BJ (cell line): Measurements from ENCODE around the gene WDFY2. TPM values are rescaled to one million over a fixed set of nuclear protein-coding genes. Genes with fewer than 3 reads are reported as not detected.

Source experiments
- CTCF ChIA-PET: fragments of 350-600 bp; formaldehyde crosslinking; extraction: SDS; loops from one replicate; lab custom pipeline; 2021; ENCODE audit warnings: antibody characterized with exemption, inconsistent platforms; lab: Yijun Ruan, JAX
- POLR2A ChIA-PET: fragments of 300-600 bp; sonication (Branson Sonifier 250); formaldehyde crosslinking; extraction: SDS; loops from one replicate; lab custom pipeline; 2021; ENCODE audit warnings: antibody characterized with exemption; lab: Charles Lee
- DNase-seq: peaks from one replicate; pipeline ENCODE4 v3.0.0-alpha.2; 2011; ENCODE audit warnings: low read depth
- H3K27me3 ChIP-seq: 2 replicates; pipeline ENCODE4 v1.6.0; 2011; ENCODE audit warnings: low read length; ENCODE audit not compliant: control insufficient read depth, insufficient read depth
- H3K36me3 ChIP-seq: 2 replicates; pipeline ENCODE4 v1.5.1; 2011; ENCODE audit warnings: low read length; ENCODE audit not compliant: control insufficient read depth, insufficient read depth
- H3K4me3 ChIP-seq: 2 replicates; pipeline ENCODE4 v1.5.1; 2011; ENCODE audit warnings: low read depth, mild to moderate bottlenecking, control low read depth, low read length
- polyA plus RNA-seq: library from polyadenylated mRNA; depleted of rRNA; stranded (reverse); fragments of >200 nt; gene quantifications from 2 replicates; pipeline ENCODE4 v1.2.3, GENCODE V29; 2011
- TF ChIP-seq, protein P1 (sequence below): IDR thresholded peaks from 2 replicates; pipeline ENCODE4 v1.5.1; 2011; ENCODE audit warnings: low read depth, mild to moderate bottlenecking, control low read depth, inconsistent platforms, low read length, moderate library complexity; ENCODE audit not compliant: insufficient read depth

Gene WDFY2
- polyA plus RNA-seq, 1 experiment = 4.3 TPM

GRCh38 chr13:51776179-51776578 lies 191.9 kb downstream of the WDFY2 start:
- TF ChIP-seq, protein P1, sequence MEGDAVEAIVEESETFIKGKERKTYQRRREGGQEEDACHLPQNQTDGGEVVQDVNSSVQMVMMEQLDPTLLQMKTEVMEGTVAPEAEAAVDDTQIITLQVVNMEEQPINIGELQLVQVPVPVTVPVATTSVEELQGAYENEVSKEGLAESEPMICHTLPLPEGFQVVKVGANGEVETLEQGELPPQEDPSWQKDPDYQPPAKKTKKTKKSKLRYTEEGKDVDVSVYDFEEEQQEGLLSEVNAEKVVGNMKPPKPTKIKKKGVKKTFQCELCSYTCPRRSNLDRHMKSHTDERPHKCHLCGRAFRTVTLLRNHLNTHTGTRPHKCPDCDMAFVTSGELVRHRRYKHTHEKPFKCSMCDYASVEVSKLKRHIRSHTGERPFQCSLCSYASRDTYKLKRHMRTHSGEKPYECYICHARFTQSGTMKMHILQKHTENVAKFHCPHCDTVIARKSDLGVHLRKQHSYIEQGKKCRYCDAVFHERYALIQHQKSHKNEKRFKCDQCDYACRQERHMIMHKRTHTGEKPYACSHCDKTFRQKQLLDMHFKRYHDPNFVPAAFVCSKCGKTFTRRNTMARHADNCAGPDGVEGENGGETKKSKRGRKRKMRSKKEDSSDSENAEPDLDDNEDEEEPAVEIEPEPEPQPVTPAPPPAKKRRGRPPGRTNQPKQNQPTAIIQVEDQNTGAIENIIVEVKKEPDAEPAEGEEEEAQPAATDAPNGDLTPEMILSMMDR = no peak
- Histone ChIP-seq H3K36me3 (no peaks in the 10 kb centered on the region), H3K4me3 (no peak overlapping the region), H3K27me3 (peaks cover 4% of the 10 kb centered on the region; the same call in 1 of the 2 replicates)
- ChIA-PET CTCF (interaction anchor here (0.5 kb wide), 1 partner anchor 253 kb away, joined by 3 read pairs; no protein-coding TSS in a partner anchor), POLR2A (no interaction called here)
- no peak for DNase-seq

GRCh38 chr13:51777921-51778320 lies 193.7 kb downstream of the WDFY2 start:
- no peak for DNase-seq
- ChIA-PET POLR2A (no interaction called here), CTCF (interaction anchor here (1.0 kb wide), 1 partner anchor 20 kb away, joined by 3 read pairs; no protein-coding TSS in a partner anchor)
- Histone ChIP-seq H3K4me3 (no peak overlapping the region), H3K36me3 (no peaks in the 10 kb centered on the region), H3K27me3 (peaks cover 4% of the 10 kb centered on the region; the same call in 1 of the 2 replicates)
- TF ChIP-seq, protein P1 = no peak

GRCh38 chr13:51778392-51778791 lies 194.1 kb downstream of the WDFY2 start:
- TF ChIP-seq, protein P1 = no peak
- ChIA-PET POLR2A (no interaction called here), CTCF (interaction anchor here (1.0 kb wide), 1 partner anchor 20 kb away, joined by 3 read pairs; no protein-coding TSS in a partner anchor)
- no peaks in the 10 kb centered on the region for H3K36me3 ChIP-seq
- no peak for DNase-seq
- no peak overlapping the region for H3K4me3 ChIP-seq
- H3K27me3 ChIP-seq = peaks cover 4% of the 10 kb centered on the region; the same call in 1 of the 2 replicates

DNA sequence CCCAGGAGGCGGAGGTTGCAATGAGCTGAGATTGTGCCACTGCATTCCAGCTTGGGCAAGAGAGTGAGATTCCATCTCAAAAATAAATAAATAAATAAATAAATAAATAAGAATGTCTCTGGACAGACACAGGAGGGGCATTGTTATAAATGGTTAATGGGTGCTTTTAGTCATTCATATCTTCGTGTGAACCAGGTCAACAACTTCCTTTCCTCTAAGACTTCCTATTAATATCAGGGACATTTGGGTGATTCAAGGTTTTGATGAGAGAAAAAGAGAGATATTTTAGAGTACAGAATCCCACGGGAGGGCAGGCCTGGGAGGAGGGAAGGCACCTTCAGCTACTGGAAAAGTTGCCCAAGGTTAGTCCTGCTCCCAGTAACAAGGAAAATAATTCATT lies 195.8 kb downstream of the WDFY2 start:
- Histone ChIP-seq H3K36me3 (no peaks in the 10 kb centered on the region), H3K4me3 (no peak overlapping the region), H3K27me3 (no peaks in the 10 kb centered on the region)
- POLR2A ChIA-PET = no interaction called here
- DNase-seq = no peak
- TF ChIP-seq, protein P1 = no peak
- CTCF ChIA-PET = interaction anchor here (0.7 to 1.5 kb wide), 4 partner anchors 13 to 340 kb away, joined by 3 read pairs; no protein-coding TSS in a partner anchor

GRCh38 chr13:51781246-51782022 lies 197.2 kb downstream of the WDFY2 start:
- Histone ChIP-seq H3K27me3 (no peaks in the 10 kb centered on the region), H3K36me3 (no peaks in the 10 kb centered on the region), H3K4me3 (no peak overlapping the region)
- no peak for DNase-seq
- ChIA-PET CTCF (interaction anchor here (0.9 to 1.5 kb wide), 4 partner anchors 9 to 341 kb away, joined by 3 to 4 read pairs (median 3); no protein-coding TSS in a partner anchor), POLR2A (no interaction called here)
- TF ChIP-seq, protein P1 = peak; percentile 44
